ENCODE measurements around the gene ZNF579. TPM values are rescaled to one million over a fixed set of nuclear protein-coding genes. Genes with fewer than 3 reads are reported as not detected.

The ZNF579 gene
- total RNA-seq, 2 experiments from 2014 or later: 7.2 TPM

DNA sequence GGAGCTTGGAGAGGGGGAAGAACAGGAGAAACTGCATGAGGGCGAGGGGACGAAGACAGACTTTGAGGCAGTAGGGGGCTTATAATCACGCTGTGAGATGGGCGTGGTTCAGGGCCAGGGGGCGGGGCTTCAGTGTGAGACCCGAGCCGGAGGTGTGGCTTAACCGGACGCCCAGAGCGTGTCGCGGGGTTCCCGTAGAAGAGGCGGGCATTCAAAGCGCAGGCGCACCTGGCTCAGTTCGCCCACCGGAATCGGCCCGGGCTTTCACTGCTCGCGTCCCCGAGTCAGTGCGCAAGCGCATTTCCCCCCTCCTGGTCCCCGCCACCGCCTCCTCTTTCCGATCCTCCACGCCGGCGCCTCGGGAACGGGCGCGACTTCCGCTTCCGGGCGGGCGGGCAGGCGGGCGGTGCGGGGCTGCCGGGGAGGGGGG is 24.6 kb upstream of the ZNF579 start:
- ChIA-PET POLR2A (interaction anchor here (1.0 to 2.5 kb wide), 6 partner anchors 8 to 214 kb away, joined by 3 to 26 read pairs (median 4); partner anchors contain the start of gene ZNF784), CTCF (interaction anchor here (1.0 to 2.4 kb wide), 18 partner anchors 12 to 138 kb away, joined by 3 to 22 read pairs (median 8); partner anchors contain the start of genes U2AF2 and ZNF784)
- intact Hi-C loops (cut with micrococcal nuclease): no loop called here
- peak overlapping the region; percentile 91 for H3K27ac Mint-ChIP-seq
- no peak for TF ChIP-seq CTCF (IDR thresholded peaks at IDR 0.05)
- H3K4me3 Mint-ChIP-seq: peak overlapping the region; percentile 80
- no peaks in the 10 kb centered on the region for H3K27me3 Mint-ChIP-seq
- H3K9me3 Mint-ChIP-seq: peaks cover 2% of the 10 kb centered on the region
- peak; percentile 86 for ATAC-seq
- DNase-seq: peak; percentile 99
- H3K4me1 Mint-ChIP-seq (ENCODE audit: low read depth): peaks cover 53% of the 10 kb centered on the region
- H3K36me3 Mint-ChIP-seq (ENCODE audit: low read depth): peaks cover 30% of the 10 kb centered on the region

GRCh38 chr19:55603581-55604292 is 23.1 kb upstream of the ZNF579 start:
- peak overlapping the region; percentile 91 for H3K27ac Mint-ChIP-seq
- peak overlapping the region; percentile 80 for H3K4me3 Mint-ChIP-seq
- no peaks in the 10 kb centered on the region for H3K27me3 Mint-ChIP-seq
- TF ChIP-seq CTCF (IDR thresholded peaks at IDR 0.05): no peak
- H3K9me3 Mint-ChIP-seq: peaks cover 2% of the 10 kb centered on the region
- no peak for ATAC-seq
- peaks cover 50% of the 10 kb centered on the region for H3K4me1 Mint-ChIP-seq (ENCODE audit: low read depth)
- intact Hi-C loops (cut with micrococcal nuclease): no loop called here
- DNase-seq: no peak
- POLR2A ChIA-PET: interaction anchor here (0.8 to 1.2 kb wide), 4 partner anchors 9 to 213 kb away, joined by 3 read pairs; no protein-coding TSS in a partner anchor
- H3K36me3 Mint-ChIP-seq (ENCODE audit: low read depth): peaks cover 24% of the 10 kb centered on the region
- CTCF ChIA-PET: interaction anchor here (0.8 kb wide), 1 partner anchor 34 kb away, joined by 3 read pairs; no protein-coding TSS in a partner anchor

GRCh38 chr19:55603115-55603514 is 22.5 kb upstream of the ZNF579 start:
- H3K4me3 Mint-ChIP-seq: no peak overlapping the region
- H3K27me3 Mint-ChIP-seq: no peaks in the 10 kb centered on the region
- peaks cover 24% of the 10 kb centered on the region for H3K36me3 Mint-ChIP-seq (ENCODE audit: low read depth)
- no peak for TF ChIP-seq CTCF (IDR thresholded peaks at IDR 0.05)
- DNase-seq (no peak), ATAC-seq (no peak)
- peaks cover 51% of the 10 kb centered on the region for H3K4me1 Mint-ChIP-seq (ENCODE audit: low read depth)
- peak overlapping the region; percentile 32 for H3K27ac Mint-ChIP-seq
- intact Hi-C loops (cut with micrococcal nuclease): no loop called here
- ChIA-PET CTCF (no interaction called here), POLR2A (no interaction called here)
- peaks cover 2% of the 10 kb centered on the region for H3K9me3 Mint-ChIP-seq

- TF ChIP-seq CTCF (IDR thresholded peaks at IDR 0.05): no peak
- DNase-seq (no peak), ATAC-seq (no peak)
- Mint-ChIP-seq H3K36me3 (ENCODE audit: low read depth) (peaks cover 23% of the 10 kb centered on the region), H3K27me3 (no peaks in the 10 kb centered on the region), H3K4me3 (peak overlapping the region; percentile 88), H3K27ac (peak overlapping the region; percentile 84), H3K9me3 (peaks cover 2% of the 10 kb centered on the region), H3K4me1 (ENCODE audit: low read depth) (peaks cover 43% of the 10 kb centered on the region)
- CTCF ChIA-PET: no interaction called here
- intact Hi-C loops (cut with micrococcal nuclease): no loop called here
- POLR2A ChIA-PET: no interaction called here
Observed at GRCh38 chr19:55602104-55603001, 21.7 kb upstream of the ZNF579 start.

Measured in activated CD8-positive, alpha-beta T cell treated with anti-CD3 and anti-CD28 coated beads for 36 hours (primary cell).